NCI-H146 treated with DMSO at 0.1 percent for 48 hours (cell line): ENCODE results near the gene PI16.

Experiments used
- DNase-seq: peaks from one replicate; lab custom pipeline; 2025; ENCODE audit not compliant: unreplicated experiment; lab: John Stamatoyannopoulos, UW

PI16 gene

DNA sequence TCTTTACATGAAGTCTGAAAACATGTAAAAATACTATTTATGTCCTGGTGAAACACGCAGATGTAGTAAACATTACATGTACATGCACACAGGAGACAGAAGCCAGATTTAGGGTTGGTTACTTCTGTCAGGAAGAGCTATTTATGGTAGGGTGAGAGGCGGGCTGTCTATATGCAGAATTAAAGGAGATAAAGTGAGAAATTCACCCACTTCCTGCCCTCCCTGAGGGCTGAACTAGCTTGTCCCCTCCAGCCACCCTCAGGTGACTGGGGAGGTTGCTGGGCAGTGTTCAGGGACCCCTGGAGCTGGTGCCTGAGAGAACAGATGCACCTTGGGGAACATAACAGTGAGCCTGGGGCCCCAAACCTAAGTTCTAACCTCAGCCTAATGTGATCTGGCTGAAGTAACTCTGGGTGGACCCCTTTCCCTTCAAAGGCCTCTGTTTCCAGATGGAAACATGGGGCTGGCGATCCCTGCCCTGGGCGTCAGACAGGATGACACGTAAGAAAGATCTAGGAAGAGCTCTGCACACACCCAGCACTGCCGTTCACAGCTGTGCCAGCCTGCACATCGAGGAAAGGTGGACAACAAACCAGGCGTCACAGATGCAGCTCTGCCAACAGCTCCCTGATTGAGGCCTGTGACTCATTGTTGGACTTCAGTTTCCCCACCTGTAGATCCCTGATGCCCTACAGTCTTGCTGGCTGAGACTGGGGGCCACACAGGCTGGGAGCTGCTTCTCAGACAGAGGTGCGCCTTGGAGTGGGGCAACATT is 1.3 kb downstream of the PI16 start:
- no peak for DNase-seq

- DNase-seq = no peak
These were observed 1.9 kb downstream of the PI16 start for GRCh38 chr6:36956446-36956820.

- DNase-seq = no peak
These were observed 3.3 kb downstream of the PI16 start for GRCh38 chr6:36957773-36958271.

- DNase-seq = no peak
These were observed 4.4 kb downstream of the PI16 start for GRCh38 chr6:36958775-36959554.

DNA sequence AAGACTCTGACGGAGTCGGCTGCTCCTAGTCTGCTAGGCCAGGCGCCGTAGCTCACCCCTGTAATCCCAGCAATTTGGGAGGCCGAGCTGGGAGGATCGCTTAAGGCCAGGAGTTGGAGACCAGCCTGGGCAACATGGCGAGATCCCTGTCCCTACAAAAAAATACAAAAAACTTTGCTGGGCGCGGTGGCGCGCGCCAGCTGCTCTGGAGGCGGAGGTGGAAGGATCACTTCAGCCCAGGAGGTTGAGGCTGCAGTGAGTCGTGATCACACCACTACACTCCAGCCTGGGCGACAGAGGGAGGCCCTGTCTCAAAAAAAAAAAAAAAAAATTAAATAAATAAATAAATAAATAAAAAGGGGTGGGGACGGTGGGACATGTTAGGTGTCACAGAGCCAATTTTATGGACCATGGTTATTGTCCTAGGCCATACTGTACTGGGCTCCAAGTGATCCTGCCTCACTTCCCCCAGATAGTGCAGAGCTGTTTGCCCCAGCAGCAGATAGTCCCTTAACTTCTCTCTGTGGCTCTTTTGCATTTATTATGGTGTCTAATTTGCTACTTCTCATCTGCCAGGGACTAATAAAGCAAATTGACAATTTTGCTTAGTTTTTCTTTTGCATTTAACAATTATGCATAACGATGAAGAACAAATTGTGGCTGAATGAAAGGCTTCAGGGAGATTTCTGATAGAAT is 5.2 kb downstream of the PI16 start:
- DNase-seq = no peak

DNA sequence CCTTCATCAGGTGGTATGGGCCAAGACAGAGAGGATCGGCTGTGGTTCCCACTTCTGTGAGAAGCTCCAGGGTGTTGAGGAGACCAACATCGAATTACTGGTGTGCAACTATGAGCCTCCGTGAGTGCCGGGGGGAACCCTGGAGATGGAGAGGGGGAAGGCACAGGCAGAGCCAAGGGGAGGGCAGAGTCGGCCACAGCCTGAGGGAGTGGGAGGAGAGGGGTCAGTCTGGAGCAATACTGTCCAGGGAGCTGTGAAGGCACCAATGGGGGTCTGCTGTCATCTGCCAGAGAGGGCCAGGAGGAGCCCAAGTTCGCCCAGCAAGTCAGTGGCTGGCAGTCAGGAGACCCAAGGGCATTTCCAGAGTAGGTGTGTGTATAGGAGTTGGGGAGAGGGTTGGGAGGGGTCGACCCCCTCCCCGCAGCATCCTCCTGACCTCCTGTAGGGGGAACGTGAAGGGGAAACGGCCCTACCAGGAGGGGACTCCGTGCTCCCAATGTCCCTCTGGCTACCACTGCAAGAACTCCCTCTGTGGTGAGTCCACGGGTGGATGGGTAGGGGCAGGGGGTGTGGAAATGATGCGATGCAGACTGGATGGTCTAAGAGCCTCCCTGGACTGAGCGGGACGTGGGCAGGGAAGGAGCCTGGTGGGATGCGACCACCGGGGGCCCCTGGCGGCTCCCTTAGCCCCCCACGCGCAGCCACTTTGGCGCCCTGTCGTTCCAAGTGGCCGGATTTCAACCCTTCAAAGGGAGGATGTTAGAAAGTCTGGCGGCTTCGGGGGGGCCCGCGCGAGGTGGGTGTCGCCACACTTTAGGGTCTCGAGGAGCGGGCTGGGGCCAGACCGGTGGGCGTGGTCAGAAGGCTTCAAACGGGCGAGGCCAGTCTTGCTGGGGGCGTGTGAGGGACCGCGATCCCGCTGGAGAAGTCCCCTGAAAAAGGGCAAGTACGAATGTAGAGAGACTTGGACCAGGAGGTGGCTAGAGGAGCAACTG is 7.2 kb downstream of the PI16 start:
- no peak for DNase-seq

- no peak for DNase-seq
These were observed 8.3 kb downstream of the PI16 start for GRCh38 chr6:36962874-36963273.

GRCh38 chr6:36963451-36964290 is 9.1 kb downstream of the PI16 start:
- no peak for DNase-seq

- no peak for DNase-seq
These were observed 9.8 kb downstream of the PI16 start for GRCh38 chr6:36964349-36964748.

- no peak for DNase-seq
These were observed 10.4 kb downstream of the PI16 start for GRCh38 chr6:36964908-36965307.

GRCh38 chr6:36967301-36967700 is 12.8 kb downstream of the PI16 start:
- no peak for DNase-seq

DNA sequence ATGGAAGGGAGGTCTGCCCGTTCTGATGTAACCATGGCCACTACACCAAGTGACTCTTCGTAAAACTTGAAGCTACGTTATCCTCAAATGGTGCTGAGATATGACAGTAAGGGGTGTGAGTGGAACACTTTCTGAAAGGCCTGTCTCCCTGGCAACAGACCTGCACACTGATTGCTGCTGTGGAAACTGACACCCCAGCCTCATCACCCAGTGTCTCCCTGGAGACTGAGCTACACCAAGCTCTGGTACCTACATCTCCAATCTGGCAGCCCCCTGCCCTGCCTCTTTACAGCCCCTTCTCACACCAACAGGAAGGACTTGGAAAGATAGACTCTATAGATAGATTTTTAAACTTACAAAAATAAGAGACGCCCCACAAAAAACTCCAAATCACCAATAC is 13.2 kb downstream of the PI16 start:
- no peak for DNase-seq

GRCh38 chr6:36968266-36968977 is 13.9 kb downstream of the PI16 start:
- DNase-seq = no peak

- no peak for DNase-seq
These were observed 14.7 kb downstream of the PI16 start for GRCh38 chr6:36969240-36969691.

GRCh38 chr6:36969988-36970891 is 15.7 kb downstream of the PI16 start:
- DNase-seq = no peak

GRCh38 chr6:36970892-36971842 is 16.6 kb downstream of the PI16 start:
- no peak for DNase-seq
